HEK293T (cell line): ENCODE results near the gene RBM42.

ENCODE experiments used
- CTCF ChIA-PET: fragments of 350-600 bp; formaldehyde crosslinking; extraction: SDS; loops from one replicate; lab custom pipeline; 2021; ENCODE audit warnings: antibody characterized with exemption, inconsistent platforms; lab: Yijun Ruan, JAX
- POLR2A ChIA-PET: fragments of 350-600 bp; formaldehyde crosslinking; extraction: SDS; loops from one replicate; lab custom pipeline; 2020; ENCODE audit warnings: antibody characterized with exemption, inconsistent platforms; lab: Yijun Ruan, JAX
- DNase-seq: peaks from one replicate; pipeline ENCODE4 v3.0.0; 2012; ENCODE audit warnings: mixed read lengths; ENCODE audit errors: extremely low spot score
- ARNT ChIP-seq: fragments of 450-650 bp; IDR thresholded peaks from 2 replicates; pipeline ENCODE4 v1.6.1; 2017; ENCODE audit warnings: mild to moderate bottlenecking
- BHLHE40 ChIP-seq: fragments of 450-650 bp; IDR thresholded peaks from 2 replicates; pipeline ENCODE4 v1.6.1; 2016; ENCODE audit warnings: mild to moderate bottlenecking, moderate library complexity, borderline replicate concordance
- CTBP1 ChIP-seq: fragments of 450-650 bp; IDR thresholded peaks from 2 replicates; pipeline ENCODE4 v1.6.1; 2016; ENCODE audit warnings: borderline replicate concordance
- ELF4 ChIP-seq: fragments of 450-650 bp; IDR thresholded peaks from 2 replicates; pipeline ENCODE4 v1.6.1; 2017; ENCODE audit warnings: antibody characterized with exemption
- FOXA1 ChIP-seq: fragments of 450-650 bp; IDR thresholded peaks from 2 replicates; pipeline ENCODE4 v1.6.1; 2016; ENCODE audit warnings: mild to moderate bottlenecking
- FOXK2 ChIP-seq: fragments of 450-650 bp; IDR thresholded peaks from 2 replicates; pipeline ENCODE4 v1.6.1; 2016; ENCODE audit warnings: mild to moderate bottlenecking
- FOXM1 ChIP-seq: fragments of 450-650 bp; IDR thresholded peaks from 2 replicates; pipeline ENCODE4 v1.6.1; 2017; ENCODE audit warnings: mild to moderate bottlenecking, borderline replicate concordance
- HDGF ChIP-seq: fragments of 450-650 bp; IDR thresholded peaks from 2 replicates; pipeline ENCODE4 v1.6.1; 2017; ENCODE audit warnings: antibody characterized with exemption, borderline replicate concordance
- L3MBTL2 ChIP-seq: fragments of 450-650 bp; conservative IDR thresholded peaks from 2 replicates; pipeline ENCODE4 v1.6.1; 2016; ENCODE audit warnings: mild to moderate bottlenecking
- LEF1 ChIP-seq: fragments of 450-650 bp; IDR thresholded peaks from 2 replicates; pipeline ENCODE4 v1.6.1; 2017; ENCODE audit warnings: mild to moderate bottlenecking, borderline replicate concordance
- NFRKB ChIP-seq: fragments of 450-650 bp; IDR thresholded peaks from 2 replicates; pipeline ENCODE4 v1.6.1; 2016; ENCODE audit warnings: mild to moderate bottlenecking, moderate library complexity
- PKNOX1 ChIP-seq: fragments of 450-650 bp; IDR thresholded peaks from 2 replicates; pipeline ENCODE4 v1.6.1; 2016
- SP1 ChIP-seq: fragments of 450-650 bp; IDR thresholded peaks from 2 replicates; pipeline ENCODE4 v1.6.1; 2017
- SUZ12 ChIP-seq: fragments of 450-650 bp; IDR thresholded peaks from 2 replicates; pipeline ENCODE4 v1.6.1; 2016; ENCODE audit warnings: mild to moderate bottlenecking
- TARDBP ChIP-seq: fragments of 450-650 bp; IDR thresholded peaks from 2 replicates; pipeline ENCODE4 v1.6.1; 2016
- ZNF384 ChIP-seq: fragments of 450-650 bp; IDR thresholded peaks from 2 replicates; pipeline ENCODE4 v1.6.1; 2016

Gene RBM42

GRCh38 chr19:35657904-35658700 is 29.3 kb downstream of the RBM42 start:
- ChIA-PET CTCF (no interaction called here), POLR2A (interaction anchor here (1.8 kb wide), 1 partner anchor 10 kb away, joined by 5 read pairs; the partner anchor contains the start of gene COX6B1)
- no peak for DNase-seq
- TF ChIP-seq SUZ12 (no peak), SP1 (no peak), ZNF384 (no peak), PKNOX1 (no peak), HDGF (no peak), FOXA1 (no peak), L3MBTL2 (no peak), FOXK2 (no peak), LEF1 (no peak), FOXM1 (no peak), ELF4 (no peak), ARNT (no peak), BHLHE40 (no peak), TARDBP (no peak), CTBP1 (no peak), NFRKB (no peak)

- no peak for TF ChIP-seq TARDBP
- no peak for TF ChIP-seq SUZ12
- TF ChIP-seq L3MBTL2: no peak
- no peak for TF ChIP-seq FOXK2
- no peak for TF ChIP-seq BHLHE40
- DNase-seq: no peak
- CTCF ChIA-PET: interaction anchor here (0.6 kb wide), 1 partner anchor 32 kb away, joined by 3 read pairs; no protein-coding TSS in a partner anchor
- POLR2A ChIA-PET: interaction anchor here (2.4 to 2.9 kb wide), 2 partner anchors 14 to 17 kb away, joined by 6 to 15 read pairs; partner anchors contain the start of gene COX6B1
These were observed 33.1 kb downstream of the RBM42 start for GRCh38 chr19:35661995-35662340.

- no peak for TF ChIP-seq CTBP1
- TF ChIP-seq SP1: no peak
- TF ChIP-seq FOXM1: no peak
- TF ChIP-seq SUZ12: no peak
- no peak for TF ChIP-seq L3MBTL2
- TF ChIP-seq FOXA1: no peak
- no peak for TF ChIP-seq FOXK2
- no peak for TF ChIP-seq ARNT
- no peak for TF ChIP-seq TARDBP
- TF ChIP-seq PKNOX1: no peak
- TF ChIP-seq ELF4: no peak
- CTCF ChIA-PET: no interaction called here
- no peak for DNase-seq
- POLR2A ChIA-PET: interaction anchor here (0.8 to 1.3 kb wide), 3 partner anchors 16 to 84 kb away, joined by 3 to 6 read pairs (median 3); partner anchors contain the start of genes COX6B1 and LIN37
These were observed 35.1 kb downstream of the RBM42 start for GRCh38 chr19:35663981-35664380.

- POLR2A ChIA-PET: interaction anchor here (1.0 kb wide), 1 partner anchor 17 kb away, joined by 6 read pairs; the partner anchor contains the start of gene COX6B1
- DNase-seq: no peak
- TF ChIP-seq FOXK2 (no peak), SP1 (no peak), SUZ12 (no peak), TARDBP (no peak), PKNOX1 (no peak), ARNT (no peak), BHLHE40 (no peak), FOXA1 (no peak), LEF1 (no peak), ELF4 (no peak), L3MBTL2 (no peak), CTBP1 (no peak), HDGF (no peak), FOXM1 (no peak), ZNF384 (no peak), NFRKB (no peak)
- CTCF ChIA-PET: no interaction called here
These were observed 36.3 kb downstream of the RBM42 start for GRCh38 chr19:35665157-35665556.

- ChIA-PET CTCF (no interaction called here), POLR2A (interaction anchor here (0.7 kb wide), 1 partner anchor 17 kb away, joined by 3 read pairs; the partner anchor contains the start of gene COX6B1)
- no peak for DNase-seq
- TF ChIP-seq CTBP1 (no peak), NFRKB (no peak), TARDBP (no peak), ELF4 (no peak), BHLHE40 (no peak), FOXM1 (no peak), L3MBTL2 (no peak), SUZ12 (no peak), LEF1 (no peak), HDGF (no peak), FOXK2 (no peak), FOXA1 (no peak)
These were observed 36.8 kb downstream of the RBM42 start for GRCh38 chr19:35665604-35666003.
